Measurements from ENCODE around the gene RRBP1.
A peak's percentile ranks its signal among the peaks of the same experiment; 100 is the strongest.

RRBP1 gene

GRCh38 chr20:17682103-17682888, at the start of gene RRBP1:
Gene RRBP1, minus strand, starts transcription at chr20:17682242. Its CDS starts 21,735 bp downstream, at chr20:17660507.
- peak; percentile 98 for DNase-seq

GRCh38 chr20:17731233-17731632, 49.2 kb upstream of the RRBP1 start:
- no peak for DNase-seq

GRCh38 chr20:17730071-17730470, 48.0 kb upstream of the RRBP1 start:
- DNase-seq: no peak

GRCh38 chr20:17728074-17728473, 46.0 kb upstream of the RRBP1 start:
- DNase-seq: no peak

GRCh38 chr20:17727351-17727750, 45.3 kb upstream of the RRBP1 start:
- no peak for DNase-seq

- no peak for DNase-seq
These were observed 44.9 kb upstream of the RRBP1 start for GRCh38 chr20:17726902-17727301.

- peak; percentile 92 for DNase-seq
These were observed 43.2 kb upstream of the RRBP1 start for GRCh38 chr20:17725094-17725835.

- no peak for DNase-seq
These were observed 41.3 kb upstream of the RRBP1 start for GRCh38 chr20:17723301-17723691.

GRCh38 chr20:17722493-17723300, 40.7 kb upstream of the RRBP1 start:
- DNase-seq: no peak

- DNase-seq: peak; percentile 29
These were observed 39.9 kb upstream of the RRBP1 start for GRCh38 chr20:17721802-17722486.

DNA sequence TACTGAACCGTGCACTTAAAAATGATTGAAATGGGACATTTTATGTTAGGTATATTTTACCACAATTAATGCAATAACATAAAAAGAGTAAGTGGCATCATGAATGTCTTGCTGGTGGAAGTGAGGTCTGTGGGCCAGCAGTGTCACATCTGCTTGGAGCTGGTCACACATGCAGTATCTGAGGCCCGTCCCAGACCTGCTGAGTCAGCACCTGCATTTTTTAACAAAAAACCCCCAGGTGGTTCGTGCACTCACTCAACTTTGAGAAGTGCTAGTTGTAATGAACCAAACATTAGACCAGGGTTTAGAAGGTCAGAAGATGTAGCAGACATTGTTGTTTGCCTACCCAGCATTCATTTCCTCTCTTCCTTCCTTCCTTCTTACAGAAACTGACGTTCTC, 38.7 kb upstream of the RRBP1 start:
- no peak for DNase-seq

GRCh38 chr20:17716331-17716730, 34.3 kb upstream of the RRBP1 start:
- no peak for DNase-seq

- no peak for DNase-seq
These were observed 33.0 kb upstream of the RRBP1 start for GRCh38 chr20:17715075-17715474.

DNA sequence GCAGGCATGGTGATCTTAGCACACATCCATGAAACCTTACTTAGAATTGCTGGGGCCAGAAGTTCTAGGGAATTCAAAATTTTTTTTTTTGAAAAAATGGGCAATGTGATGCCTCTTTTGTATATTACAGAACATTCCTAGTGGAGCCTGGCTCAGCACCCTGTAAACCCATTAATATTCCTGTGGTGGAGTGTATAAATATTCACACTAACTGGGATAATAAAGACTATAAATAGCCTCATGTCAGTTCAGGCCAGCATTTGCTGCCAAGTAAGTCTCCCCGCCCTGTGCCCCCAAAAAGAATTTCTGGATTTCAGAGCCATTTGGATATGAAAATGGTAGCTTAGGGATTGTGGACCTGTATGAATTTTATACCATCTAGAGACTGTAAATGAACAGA, 32.6 kb upstream of the RRBP1 start:
- DNase-seq: no peak

DNA sequence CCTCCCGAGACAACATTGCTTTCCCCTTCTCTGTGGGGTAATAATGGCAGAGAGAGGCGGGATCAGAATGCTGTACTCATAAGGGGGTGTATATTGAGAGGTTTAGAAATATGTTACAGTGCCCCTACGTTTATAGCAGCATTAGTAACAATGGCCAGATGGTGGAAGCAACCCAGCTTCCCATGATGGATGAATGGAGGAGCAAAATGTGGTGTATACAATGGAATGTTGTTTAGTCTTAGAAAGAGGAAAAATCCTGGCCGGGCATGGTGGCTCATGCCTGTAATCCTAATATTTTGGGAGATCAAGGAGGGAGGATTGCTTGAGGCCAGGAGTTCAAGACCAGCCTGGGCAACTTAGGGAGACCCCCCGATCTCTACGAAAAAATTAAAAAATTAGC, 30.7 kb upstream of the RRBP1 start:
- no peak for DNase-seq

DNA sequence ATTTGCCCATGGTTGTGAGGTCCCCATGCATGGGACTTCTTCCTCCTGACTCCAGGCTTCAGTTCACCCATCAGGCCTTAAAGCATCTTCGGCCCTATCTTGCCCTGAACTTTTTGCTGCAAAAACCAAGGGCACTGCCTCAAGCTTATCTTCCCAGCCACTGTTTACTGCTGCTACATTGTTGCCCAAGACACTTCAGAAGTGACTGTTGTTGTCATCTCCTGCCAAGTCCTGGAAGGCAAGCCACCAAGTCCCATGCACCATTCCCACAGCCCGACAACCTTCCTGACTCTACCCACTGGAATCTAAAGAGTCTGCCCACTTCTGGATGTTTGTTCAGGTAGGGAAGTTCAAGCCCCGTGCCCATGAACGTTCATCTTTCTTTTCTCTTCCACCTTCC, 30.2 kb upstream of the RRBP1 start:
- DNase-seq: no peak

DNA sequence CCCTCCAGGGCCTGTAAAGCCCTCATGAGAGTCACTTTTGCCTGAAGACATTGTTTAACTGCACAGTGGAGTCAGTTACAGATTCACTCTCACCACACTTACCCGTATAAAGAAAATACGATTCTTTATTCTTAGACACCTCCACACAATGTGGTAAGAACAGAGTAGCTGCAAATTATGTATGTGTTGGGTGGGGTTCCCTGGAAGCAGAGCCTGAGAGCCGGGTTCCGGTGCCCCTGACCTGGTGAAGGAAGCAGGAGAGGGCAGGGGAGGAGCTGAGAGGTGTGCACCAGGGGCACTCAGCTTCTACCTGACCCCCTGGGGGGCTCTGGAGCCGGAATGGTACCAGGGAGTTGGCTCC, 29.2 kb upstream of the RRBP1 start:
- DNase-seq: no peak

GRCh38 chr20:17710379-17711266, 28.6 kb upstream of the RRBP1 start:
- DNase-seq: no peak

- DNase-seq: no peak
These were observed 27.6 kb upstream of the RRBP1 start for GRCh38 chr20:17709361-17710293.

DNA sequence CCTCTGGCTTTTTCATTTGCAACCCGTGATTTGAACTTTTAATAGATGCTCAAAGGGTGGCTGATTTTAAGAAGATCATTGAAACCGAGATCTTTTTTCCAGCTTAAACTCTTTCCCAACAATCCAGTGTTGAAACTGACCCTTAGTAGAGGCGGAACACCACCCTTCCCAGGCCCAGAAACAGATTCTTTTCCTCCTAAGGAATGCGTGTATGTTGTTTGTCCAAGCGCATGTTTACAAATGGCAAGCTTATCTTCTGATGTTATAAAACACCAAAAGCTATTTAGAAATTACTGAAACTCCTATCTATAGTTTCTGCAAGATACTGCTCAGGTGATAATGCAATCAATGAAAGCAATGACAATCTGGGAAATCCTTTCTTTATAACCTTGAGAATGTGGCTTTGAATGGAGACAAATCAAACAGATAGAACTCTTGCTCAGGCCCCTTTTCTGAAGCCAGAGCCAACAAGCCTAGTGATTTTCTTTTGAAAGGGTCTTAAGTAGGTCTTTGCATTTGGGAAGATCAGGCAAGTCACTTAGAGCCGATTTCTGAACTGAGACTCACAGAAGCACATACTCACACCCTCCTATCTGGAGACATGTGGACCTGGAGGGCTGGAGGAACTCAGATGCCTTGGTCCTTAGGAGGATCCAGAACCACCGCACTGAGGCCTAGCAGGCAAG, 26.8 kb upstream of the RRBP1 start:
- no peak for DNase-seq

Data from NCI-H2171 treated with DMSO at 0.1 percent for 48 hours (cell line).